Kidney glomerular epithelial cell (primary cell): Measurements from ENCODE around the gene MAEA.

ENCODE experiments used
- DNase-seq: peaks from one replicate; lab custom pipeline; 2025; lab: John Stamatoyannopoulos, UW

Gene MAEA

DNA sequence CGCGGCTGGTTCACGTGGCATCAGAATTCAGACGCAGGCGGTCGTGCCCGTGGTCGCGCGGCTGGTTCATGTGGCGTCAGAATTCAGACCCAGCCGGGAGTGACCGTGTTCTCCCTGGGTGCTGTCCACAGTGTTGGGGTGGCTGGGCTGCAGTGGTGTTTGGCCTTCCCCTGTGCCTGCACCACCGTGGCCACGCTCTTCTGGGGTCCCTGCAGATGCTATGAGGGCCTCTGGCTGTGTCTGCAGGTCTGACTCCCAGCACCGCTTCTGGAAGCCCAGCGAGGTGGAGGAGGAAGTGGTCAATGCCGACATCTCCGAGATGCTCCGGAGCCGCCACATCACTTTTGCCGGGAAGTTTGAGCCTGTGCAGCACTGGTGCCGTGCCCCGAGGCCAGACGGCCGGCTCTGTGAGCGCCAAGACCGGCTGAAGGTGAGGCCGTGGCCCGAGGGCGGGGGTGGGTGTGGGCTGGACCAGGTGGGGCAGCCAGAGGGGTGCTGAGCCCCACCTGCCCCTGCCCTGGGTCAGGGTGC lies 90.2 kb downstream of the MAEA start:
- DNase-seq = no peak

DNA sequence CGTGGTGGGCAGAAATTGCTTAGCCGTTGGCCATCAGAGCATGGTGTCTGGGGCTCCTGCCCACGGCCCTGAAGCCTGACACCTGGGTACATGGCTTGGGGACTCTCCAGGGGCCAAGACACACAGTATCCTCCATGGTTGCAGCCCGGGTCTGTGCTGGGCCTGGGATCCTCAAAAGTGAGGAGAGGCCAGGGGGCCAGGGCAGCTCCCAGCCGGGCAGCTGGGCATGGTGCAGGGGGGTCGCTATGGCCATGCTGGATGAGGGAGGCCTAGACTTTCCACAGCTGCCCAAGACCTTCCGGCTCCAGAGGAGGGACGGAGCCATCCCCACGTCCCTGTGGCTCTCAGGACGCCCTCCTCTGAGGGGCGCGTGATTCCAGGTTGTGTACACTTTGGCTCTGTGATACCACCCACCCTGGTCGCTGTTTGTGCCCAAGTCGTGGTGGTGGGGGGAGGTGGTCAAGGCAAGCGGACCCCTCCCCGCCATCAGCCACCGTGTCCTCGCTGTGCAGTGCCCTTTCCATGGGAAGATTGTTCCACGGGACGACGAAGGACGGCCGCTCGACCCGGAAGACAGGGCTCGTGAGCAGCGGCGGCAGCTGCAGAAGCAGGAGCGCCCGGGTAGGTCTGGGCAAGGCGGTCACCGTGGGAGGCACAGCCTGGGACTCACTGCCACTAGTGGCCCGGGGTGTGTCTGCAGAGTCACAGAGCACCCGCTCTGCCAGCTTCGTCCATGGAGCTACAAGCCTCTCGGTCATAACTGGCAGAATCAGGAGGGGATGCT lies 90.9 kb downstream of the MAEA start:
- no peak for DNase-seq

DNA sequence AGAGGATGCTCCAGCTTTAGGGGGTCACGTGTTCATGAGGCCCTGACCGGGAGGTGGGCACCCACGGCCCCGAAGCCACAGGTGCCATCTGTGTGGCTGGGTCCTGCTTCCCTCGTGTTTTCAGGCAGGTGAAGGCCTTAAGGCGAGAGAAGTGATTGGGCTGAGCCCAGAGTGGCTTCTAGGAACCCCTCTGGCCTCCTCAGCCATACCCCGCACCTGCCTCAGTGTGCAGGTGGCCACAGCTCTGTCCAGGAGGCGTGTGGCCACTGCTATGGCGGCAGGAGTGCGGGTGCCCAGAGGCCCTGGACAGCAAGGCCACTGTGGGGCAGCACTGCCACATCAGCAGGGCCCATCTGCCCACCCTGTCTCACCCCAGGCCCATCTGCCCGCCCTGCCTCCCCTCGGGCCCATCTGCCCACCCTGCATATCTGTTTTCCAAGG lies 91.5 kb downstream of the MAEA start:
- DNase-seq = no peak

DNA sequence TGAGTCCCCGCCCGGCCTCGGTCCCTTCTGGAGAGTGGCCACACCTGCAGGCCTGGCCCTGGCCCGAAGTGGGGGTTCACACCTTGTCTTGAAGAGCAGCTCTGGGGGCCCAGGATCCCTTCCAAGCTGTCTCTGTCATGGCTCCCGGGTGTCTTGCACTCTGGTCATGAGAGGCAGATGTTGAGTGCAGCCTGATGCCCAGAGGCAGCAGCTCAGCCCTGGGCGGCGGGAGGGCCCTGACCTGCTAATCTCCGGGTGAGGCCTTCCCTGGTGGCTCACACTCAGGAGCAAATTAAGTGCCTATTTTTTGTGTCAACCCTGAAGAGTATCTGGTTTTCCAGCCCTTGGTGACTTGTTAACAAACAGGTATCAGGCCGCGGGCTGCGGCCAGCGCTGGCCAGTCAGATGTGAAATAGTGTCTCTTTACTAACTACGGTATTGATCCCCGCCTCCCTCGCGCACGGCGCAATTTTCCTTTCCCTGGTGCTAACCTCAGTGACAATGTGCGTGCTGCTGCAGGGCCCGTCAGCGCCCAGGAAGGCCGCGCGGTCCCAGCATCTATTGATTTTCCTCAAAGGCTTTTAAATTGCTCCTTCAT lies 92.4 kb downstream of the MAEA start:
- no peak for DNase-seq

DNA sequence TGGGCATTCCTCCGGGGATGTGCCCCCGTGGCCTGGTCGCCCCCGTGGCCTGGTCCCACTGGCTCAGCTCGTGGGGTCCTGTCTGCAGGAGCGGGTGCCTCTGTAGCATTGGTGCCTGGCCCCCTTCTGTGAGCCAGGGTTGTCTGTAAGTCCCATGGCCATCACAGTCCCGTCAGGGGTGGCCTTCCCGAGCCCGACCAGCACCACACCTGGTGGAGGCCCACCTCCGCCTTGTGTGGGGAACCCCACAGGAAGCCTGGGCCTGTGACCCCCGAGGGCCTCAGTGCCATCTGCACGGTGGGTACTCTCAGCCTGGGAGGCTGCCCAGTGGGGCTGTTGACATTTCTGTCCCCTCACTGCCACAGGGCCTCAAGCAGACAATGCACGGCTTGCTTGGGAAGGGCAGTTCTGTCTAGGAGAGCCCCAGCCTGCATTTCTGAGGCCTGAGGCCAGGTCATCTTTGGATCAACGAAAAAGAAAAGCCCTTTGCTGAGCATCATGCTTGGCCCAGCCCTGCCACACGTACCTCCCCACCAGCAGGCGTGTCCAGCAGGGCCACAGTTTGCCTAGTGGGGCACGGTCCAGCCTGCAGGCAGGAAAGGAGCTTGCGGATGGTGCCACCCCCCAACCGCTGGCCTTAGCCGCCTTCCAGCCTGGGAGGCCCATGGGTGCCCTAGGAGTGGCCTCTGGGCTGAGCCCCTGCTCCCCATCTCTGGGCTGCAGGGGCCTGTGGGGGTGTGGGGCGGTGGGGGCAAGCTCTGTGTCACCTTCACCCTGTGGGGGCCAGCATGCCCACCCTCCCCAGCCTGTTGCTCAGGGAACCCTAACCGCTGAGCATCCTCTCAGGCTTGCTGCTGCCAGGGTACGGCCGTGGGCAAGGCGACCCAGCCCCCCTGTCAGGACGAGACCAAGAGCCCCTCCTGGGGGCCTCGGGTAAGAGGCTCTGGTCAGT lies 93.4 kb downstream of the MAEA start:
- no peak for DNase-seq

DNA sequence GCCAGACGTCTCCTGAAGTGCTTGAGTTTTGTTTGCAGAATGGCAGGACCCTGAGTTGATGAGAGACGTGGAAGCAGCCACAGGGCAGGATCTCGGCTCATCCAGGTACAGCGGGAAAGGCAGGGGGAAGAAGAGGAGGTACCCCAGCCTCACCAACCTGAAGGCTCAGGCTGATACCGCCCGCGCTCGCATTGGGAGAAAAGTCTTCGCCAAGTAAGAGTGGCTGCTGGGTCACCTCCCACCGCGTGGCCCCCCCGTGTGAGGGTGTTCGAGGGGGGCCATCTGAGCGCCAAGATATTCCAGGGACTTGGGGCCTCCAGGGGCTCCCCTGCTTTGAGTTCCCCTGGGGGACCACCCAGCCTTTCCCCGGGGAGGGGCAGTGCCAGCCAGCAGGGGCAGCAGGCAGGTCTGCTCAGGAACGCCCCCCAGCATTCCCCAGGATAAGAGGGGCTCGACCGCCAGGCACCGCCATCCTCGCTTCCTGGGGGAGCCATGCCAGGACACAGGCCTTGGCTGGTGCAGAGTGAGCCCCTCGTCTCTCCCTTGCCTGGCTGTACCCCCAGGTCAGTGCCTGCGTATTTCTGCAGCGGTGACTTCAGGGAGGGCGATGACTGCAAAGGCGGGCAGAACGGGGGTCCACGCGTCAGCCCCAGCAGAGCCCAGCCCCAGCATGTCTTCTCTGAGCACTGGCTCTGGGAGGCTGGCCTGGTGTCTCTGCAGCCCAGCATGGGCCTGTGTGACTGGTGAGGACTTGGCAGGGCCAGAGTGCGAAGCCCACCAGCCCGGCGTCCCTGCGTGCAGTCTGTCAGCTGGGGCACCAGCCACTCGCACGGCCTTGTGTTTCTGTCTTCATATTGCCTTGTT lies 94.3 kb downstream of the MAEA start:
- DNase-seq = no peak

DNA sequence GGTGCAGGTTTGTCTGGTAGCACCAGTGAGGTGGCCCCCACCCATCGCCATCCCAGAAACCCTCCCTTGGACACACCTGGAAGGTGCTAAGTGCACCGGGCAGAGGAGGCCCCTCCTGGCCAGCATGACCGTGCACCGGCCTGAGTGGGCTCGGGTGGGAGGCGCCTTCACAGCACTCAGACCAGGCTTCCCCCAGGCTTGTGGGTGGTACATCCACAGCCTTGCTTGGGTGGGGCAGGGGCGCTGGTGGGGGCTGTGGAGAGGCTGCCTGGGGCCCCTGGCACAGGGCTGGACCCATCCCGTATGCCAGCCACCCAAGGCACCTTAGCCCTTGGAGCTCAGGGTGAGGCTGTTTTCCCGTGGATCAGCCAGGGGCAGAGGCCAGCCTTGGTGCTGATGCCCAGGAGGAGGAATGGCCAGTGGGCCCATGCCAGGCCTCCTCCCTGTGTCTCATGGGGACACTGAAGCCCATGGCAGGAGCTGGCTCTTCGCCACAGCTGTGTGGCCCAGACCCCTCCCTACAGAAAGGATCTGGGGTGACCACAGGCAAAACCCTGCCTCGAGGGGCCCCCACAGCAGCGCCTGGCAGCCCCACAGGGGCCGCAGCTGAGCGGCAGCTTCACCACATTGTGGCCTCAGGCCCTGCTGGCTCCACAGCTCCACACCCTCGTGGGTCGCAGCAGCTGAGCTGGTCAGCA lies 95.1 kb downstream of the MAEA start:
- DNase-seq = no peak

DNA sequence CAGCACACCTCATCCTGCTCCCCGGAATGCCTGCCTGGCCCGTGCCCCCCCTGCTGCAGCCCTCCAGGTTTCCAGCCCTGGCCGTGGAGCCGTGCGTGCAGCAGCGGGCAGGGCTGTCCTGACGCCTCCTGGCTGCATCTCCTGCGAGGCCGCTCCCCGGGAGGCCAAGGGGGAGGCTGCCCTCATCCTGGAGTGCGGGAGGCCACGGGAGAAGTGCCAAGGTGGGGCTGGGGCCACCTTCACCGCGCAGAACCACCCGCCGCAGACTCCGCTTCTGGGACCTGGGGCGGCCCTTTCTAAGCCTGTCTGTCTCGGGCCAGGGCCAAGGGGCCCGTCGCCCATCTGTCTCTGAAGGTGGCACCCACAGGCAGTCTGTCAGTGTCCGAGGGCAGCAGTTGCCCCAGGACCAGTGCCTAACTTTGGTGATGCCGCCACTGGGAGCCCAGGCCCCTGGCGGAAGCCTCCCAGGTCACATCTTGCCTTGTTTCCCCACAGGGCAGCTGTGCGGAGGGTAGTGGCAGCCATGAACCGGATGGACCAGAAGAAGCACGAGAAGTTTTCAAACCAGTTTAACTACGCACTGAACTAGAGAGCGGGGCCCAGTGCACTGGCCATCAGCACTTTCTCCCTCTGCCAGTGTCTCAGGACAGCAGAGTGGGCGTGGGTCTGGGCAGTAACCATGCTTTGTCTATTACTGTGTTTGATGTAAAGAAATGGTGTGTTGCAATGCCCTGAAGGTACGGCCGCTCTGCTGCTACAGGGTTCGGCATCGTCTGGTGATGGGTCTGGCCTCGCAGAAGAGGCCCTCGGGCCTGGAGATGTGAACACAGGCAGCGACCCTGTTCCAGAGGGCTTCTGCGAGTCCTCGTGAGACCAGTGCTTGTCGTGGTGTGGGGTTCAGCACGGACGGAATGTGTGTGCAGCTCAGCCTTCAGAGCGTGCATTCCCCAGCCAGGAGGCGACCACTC lies 96.0 kb downstream of the MAEA start:
- DNase-seq = no peak
